HG02884 (cell line): ENCODE measurements around the gene COL8A2.

Experiments
- ATAC-seq: cut with Tn5 transposase; IDR thresholded peaks from one replicate; pipeline ENCODE4 v1.9.1; 2021; ENCODE audit warnings: mild to moderate bottlenecking, moderate library complexity; ENCODE audit not compliant: unreplicated experiment

COL8A2 gene

GRCh38 chr1:36070349-36070748, 54.7 kb downstream of the COL8A2 start:
- no peak for ATAC-seq

- no peak for ATAC-seq
Observed at GRCh38 chr1:36068866-36069265, 56.2 kb downstream of the COL8A2 start.

- no peak for ATAC-seq
Observed at GRCh38 chr1:36067871-36068270, 57.2 kb downstream of the COL8A2 start.

GRCh38 chr1:36062315-36062714, 62.7 kb downstream of the COL8A2 start:
- ATAC-seq, result no peak

- no peak for ATAC-seq
Observed at GRCh38 chr1:36055706-36056105, 69.3 kb downstream of the COL8A2 start.

GRCh38 chr1:36053978-36054377, 71.0 kb downstream of the COL8A2 start:
- ATAC-seq, result no peak

GRCh38 chr1:36051821-36052220, 73.2 kb downstream of the COL8A2 start:
- ATAC-seq, result no peak
